ENCODE data around the gene TXNDC2.
A peak's percentile ranks its signal among the peaks of the same experiment; 100 is the strongest.

The TXNDC2 gene

DNA sequence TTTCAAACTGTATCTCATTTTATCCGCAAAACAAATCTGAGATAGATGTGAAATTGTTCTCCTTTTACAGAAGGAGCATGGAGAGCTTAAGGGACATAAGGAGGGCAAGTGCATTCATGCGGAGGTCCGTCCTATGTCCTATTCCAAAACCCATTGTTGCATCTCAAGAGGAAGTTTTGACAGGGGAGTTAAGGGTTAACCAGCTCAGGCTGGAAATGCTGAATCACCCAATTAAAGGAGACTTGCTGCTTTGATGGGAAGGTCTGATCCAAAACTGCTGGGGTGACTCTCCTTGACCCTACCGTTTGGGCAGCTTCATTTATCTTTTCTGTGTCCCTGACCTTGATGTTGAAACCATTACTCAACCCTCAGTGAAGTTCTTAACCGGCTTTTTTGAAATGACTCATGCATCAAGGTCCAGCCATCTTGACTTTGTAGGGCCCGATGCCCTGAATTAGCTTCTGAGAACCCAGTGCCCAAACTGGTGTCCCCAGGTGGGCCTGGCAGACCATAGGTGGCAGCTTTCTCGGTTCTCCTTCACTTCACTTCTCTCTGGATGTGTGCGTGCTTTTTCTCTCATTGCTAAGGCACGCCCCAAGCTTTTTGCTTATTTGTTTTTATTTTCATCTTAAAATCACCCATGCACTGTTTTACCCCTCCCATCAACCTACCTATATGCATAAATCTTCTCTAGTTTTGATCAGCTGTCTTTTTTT, 15.9 kb upstream of the TXNDC2 start:
- DNase-seq (ENCODE audit: low spot score): peak; percentile 56
- TF ChIP-seq, protein P1, sequence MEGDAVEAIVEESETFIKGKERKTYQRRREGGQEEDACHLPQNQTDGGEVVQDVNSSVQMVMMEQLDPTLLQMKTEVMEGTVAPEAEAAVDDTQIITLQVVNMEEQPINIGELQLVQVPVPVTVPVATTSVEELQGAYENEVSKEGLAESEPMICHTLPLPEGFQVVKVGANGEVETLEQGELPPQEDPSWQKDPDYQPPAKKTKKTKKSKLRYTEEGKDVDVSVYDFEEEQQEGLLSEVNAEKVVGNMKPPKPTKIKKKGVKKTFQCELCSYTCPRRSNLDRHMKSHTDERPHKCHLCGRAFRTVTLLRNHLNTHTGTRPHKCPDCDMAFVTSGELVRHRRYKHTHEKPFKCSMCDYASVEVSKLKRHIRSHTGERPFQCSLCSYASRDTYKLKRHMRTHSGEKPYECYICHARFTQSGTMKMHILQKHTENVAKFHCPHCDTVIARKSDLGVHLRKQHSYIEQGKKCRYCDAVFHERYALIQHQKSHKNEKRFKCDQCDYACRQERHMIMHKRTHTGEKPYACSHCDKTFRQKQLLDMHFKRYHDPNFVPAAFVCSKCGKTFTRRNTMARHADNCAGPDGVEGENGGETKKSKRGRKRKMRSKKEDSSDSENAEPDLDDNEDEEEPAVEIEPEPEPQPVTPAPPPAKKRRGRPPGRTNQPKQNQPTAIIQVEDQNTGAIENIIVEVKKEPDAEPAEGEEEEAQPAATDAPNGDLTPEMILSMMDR (IDR thresholded peaks at IDR 0.05; ENCODE audit: extremely low read depth, missing control alignments): no peak

DNA sequence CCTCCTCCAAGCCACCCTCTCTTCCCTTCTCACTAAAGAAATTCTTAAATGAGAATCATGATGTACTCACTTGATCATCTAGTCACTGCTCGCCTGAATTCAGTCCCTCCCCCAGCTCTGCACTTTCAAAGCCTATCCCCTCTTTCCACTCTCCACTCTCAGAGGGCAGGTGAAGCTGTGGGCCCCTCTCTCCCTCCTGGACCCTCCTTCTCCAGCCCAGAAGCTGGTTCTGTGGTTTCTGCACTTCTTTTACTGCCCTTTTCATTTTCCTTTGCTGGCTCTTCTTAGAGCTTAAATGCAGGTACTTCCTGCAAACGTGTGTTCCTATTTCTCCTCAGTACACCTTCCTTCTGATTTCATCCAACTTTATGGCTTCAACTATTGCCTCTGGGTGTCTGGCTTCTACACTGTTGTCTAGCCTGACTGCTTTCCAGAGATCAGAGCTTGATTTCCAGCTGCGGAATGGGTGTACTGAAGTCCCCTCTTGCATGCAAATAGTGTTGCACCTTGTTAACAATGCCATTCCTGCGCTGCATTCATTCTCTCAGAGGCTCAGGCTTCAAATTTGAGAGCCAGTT, 15.3 kb upstream of the TXNDC2 start:
- no peak for DNase-seq (ENCODE audit: low spot score)
- TF ChIP-seq, protein P1 (IDR thresholded peaks at IDR 0.05; ENCODE audit: extremely low read depth, missing control alignments): no peak

DNA sequence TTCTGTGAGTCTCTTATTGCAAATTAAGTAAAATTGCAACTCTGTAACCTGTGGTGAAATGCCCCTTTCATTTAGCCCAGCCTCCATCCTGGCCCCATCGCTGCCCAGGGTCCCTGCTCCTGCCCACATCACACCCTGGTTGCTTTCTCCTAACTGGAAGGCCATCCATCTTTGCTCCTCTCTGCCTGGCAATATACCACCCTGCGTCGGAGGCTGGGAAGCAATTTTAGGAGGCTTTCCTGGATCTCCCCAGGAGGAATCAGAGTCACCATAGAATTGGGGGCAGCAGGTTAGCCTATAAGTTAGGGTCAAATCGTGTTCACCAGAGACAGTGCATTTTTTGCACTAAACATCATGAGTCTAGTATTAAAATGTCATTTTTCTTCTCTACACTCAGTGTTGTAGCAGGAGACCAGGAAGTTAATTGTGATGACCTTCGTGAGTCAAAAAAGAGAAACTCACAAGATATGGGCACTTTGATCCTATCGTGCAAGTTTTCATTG, 14.5 kb upstream of the TXNDC2 start:
- no peak for DNase-seq (ENCODE audit: low spot score)
- TF ChIP-seq, protein P1 (IDR thresholded peaks at IDR 0.05; ENCODE audit: extremely low read depth, missing control alignments): no peak

DNA sequence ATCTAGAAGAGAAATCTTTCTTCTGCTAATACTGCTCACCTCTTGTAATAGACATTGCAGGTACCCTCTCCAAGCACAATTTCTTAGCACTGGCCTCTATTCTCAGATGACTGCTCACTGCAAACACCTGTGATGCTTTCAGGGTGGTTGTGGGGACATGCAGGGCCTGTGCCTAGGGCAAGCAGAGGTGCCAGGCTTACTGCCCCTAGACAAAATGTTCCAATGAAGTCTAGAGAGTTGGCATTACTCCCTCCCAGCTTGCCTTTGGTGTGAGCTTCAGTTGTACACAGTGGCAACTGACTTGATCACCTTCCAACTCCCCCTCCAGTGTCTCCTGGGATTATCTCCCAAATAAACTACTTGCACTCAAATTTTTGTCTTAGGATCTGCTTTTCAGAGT, 12.9 kb upstream of the TXNDC2 start:
- TF ChIP-seq, protein P1 (IDR thresholded peaks at IDR 0.05; ENCODE audit: extremely low read depth, missing control alignments): no peak
- no peak for DNase-seq (ENCODE audit: low spot score)

DNA sequence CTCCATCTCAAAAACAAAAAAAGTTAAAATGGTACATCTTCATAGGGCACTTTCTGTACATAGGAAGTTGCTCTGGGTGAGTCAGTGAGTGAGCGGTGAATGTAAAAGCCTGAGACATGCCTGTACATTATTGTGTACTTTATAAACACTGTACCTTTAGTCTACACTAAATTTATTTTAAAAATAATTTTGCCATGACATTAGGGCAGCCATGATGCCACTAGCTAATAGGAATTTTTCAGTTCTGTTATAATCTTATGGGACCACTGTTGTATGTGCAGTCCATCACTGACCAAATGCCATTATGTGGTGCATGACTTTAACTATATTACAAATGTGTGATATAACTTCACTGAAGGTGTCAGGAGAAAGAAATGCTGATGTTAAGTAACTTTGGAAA, 11.0 kb upstream of the TXNDC2 start:
- TF ChIP-seq, protein P1 (IDR thresholded peaks at IDR 0.05; ENCODE audit: extremely low read depth, missing control alignments): no peak
- no peak for DNase-seq (ENCODE audit: low spot score)

DNA sequence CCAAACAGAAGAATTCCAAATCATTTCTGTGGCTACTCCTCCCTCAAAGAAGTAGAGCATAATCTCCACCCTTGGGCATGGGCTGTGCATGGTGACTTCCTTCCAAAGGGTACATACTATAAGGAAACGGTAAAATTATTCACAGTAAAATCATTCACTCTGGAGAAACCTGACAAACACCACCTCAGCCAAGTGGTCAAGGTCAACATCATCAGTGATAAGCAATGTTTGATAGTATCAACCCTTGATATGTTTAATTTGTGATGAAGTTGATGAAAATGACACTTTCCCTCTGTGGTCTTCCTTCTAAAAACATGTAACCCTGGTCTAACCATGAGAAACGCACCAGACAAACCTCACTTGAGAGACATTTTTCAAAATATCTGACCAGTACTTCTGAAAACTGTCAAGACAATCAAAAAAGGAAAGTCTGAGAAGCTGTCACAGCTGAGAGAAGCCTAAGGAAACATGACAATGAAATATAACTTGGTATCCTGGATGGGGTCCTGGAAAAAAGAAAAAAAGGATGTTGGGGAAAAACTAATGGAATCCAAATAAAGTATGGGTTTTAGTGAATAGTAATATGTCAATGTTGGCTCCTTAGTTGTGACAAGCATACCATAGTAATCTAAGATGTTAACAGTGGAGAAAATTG, 9.4 kb upstream of the TXNDC2 start:
- TF ChIP-seq, protein P1 (IDR thresholded peaks at IDR 0.05; ENCODE audit: extremely low read depth, missing control alignments): no peak
- no peak for DNase-seq (ENCODE audit: low spot score)
